H9 (cell line): ENCODE data around the gene CCDC187. TPM values are rescaled to one million over a fixed set of nuclear protein-coding genes. Genes with fewer than 3 reads are reported as not detected.

ENCODE experiments used
- DNase-seq: peaks from one replicate; pipeline ENCODE4 v3.0.0-alpha.2; 2017
- H2AFZ ChIP-seq: one replicate; pipeline ENCODE4 v1.6.1; 2013; ENCODE audit warnings: mild to moderate bottlenecking, low read length, control low read depth, moderate library complexity
- H2AK5ac ChIP-seq: 2 replicates; pipeline ENCODE4 v1.6.1; 2013; ENCODE audit warnings: low read length, control low read depth, mixed read lengths; ENCODE audit not compliant: insufficient read length
- H2BK120ac ChIP-seq: one replicate; pipeline ENCODE4 v1.6.1; 2013; ENCODE audit warnings: low read depth, mild to moderate bottlenecking, low read length, control low read depth, inconsistent platforms; ENCODE audit not compliant: poor library complexity, severe bottlenecking
- H2BK12ac ChIP-seq: 2 replicates; pipeline ENCODE4 v1.6.1; 2013; ENCODE audit warnings: low read length, control low read depth, mixed read lengths, low read depth; ENCODE audit not compliant: insufficient read length
- H2BK15ac ChIP-seq: 2 replicates; pipeline ENCODE4 v1.6.1; 2013; ENCODE audit warnings: low read depth, low read length, control low read depth
- H2BK20ac ChIP-seq: one replicate; pipeline ENCODE4 v1.6.1; 2013; ENCODE audit warnings: low read depth, mild to moderate bottlenecking, low read length, control low read depth, inconsistent platforms; ENCODE audit not compliant: poor library complexity, severe bottlenecking
- H2BK5ac ChIP-seq: 2 replicates; pipeline ENCODE4 v1.6.1; 2013; ENCODE audit warnings: low read length, control low read depth, mixed read lengths; ENCODE audit not compliant: insufficient read length
- H3K14ac ChIP-seq: 2 replicates; pipeline ENCODE4 v1.6.1; 2013; ENCODE audit warnings: low read length, control low read depth; ENCODE audit not compliant: insufficient read depth
- H3K18ac ChIP-seq: 2 replicates; pipeline ENCODE4 v1.6.1; 2013; ENCODE audit warnings: low read depth, mild to moderate bottlenecking, mixed read lengths, low read length, control low read depth; ENCODE audit not compliant: insufficient read length
- H3K23ac ChIP-seq: 2 replicates; pipeline ENCODE4 v1.6.1; 2013; ENCODE audit warnings: low read length, control low read depth, mixed read lengths, low read depth; ENCODE audit not compliant: insufficient read length
- H3K23me2 ChIP-seq: 2 replicates; pipeline ENCODE4 v1.6.1; 2013; ENCODE audit warnings: low read depth, mild to moderate bottlenecking, mixed read lengths, low read length, control low read depth; ENCODE audit not compliant: insufficient read length, poor library complexity, severe bottlenecking
- H3K27ac ChIP-seq: 2 replicates; pipeline ENCODE4 v1.5.1; 2013; ENCODE audit warnings: low read length, control low read depth, mixed read lengths, low read depth; ENCODE audit not compliant: insufficient read length
- H3K27me3 ChIP-seq: 2 replicates; pipeline ENCODE4 v1.6.1; 2013; ENCODE audit warnings: low read length, control low read depth, inconsistent platforms; ENCODE audit not compliant: insufficient read depth
- H3K4ac ChIP-seq: 2 replicates; pipeline ENCODE4 v1.6.1; 2013; ENCODE audit warnings: low read depth, mild to moderate bottlenecking, control low read depth, inconsistent platforms, low read length, moderate library complexity
- H3K4me1 ChIP-seq: 2 replicates; pipeline ENCODE4 v1.6.1; 2013; ENCODE audit warnings: low read length, control low read depth, inconsistent platforms; ENCODE audit not compliant: insufficient read depth
- H3K4me2 ChIP-seq: 2 replicates; pipeline ENCODE4 v1.6.1; 2013; ENCODE audit warnings: low read length, control low read depth, mixed read lengths; ENCODE audit not compliant: insufficient read length, insufficient read depth
- H3K56ac ChIP-seq: 2 replicates; pipeline ENCODE4 v1.6.1; 2013; ENCODE audit warnings: low read depth, mild to moderate bottlenecking, mixed read lengths, low read length, control low read depth; ENCODE audit not compliant: insufficient read length
- H3K79me1 ChIP-seq: 2 replicates; pipeline ENCODE4 v1.6.1; 2013; ENCODE audit warnings: low read depth, mild to moderate bottlenecking, moderate library complexity, low read length, control low read depth, inconsistent platforms; ENCODE audit not compliant: insufficient read depth, poor library complexity, severe bottlenecking
- H3K79me2 ChIP-seq: 2 replicates; pipeline ENCODE4 v1.6.1; 2013; ENCODE audit warnings: low read length, control low read depth, inconsistent platforms; ENCODE audit not compliant: insufficient read depth
- H3K9ac ChIP-seq: 2 replicates; pipeline ENCODE4 v1.6.1; 2013; ENCODE audit warnings: low read length, control low read depth, mixed read lengths; ENCODE audit not compliant: insufficient read length; ENCODE audit errors: extremely low read depth
- H3K9me3 ChIP-seq: one replicate; pipeline ENCODE4 v1.6.1; 2013; ENCODE audit warnings: low read depth, low read length, inconsistent platforms; ENCODE audit not compliant: control insufficient read depth
- H3T11ph ChIP-seq: one replicate; pipeline ENCODE4 v1.6.1; 2013; ENCODE audit warnings: mild to moderate bottlenecking, low read length, control low read depth, inconsistent platforms
- H4K20me1 ChIP-seq: one replicate; pipeline ENCODE4 v1.6.1; 2013; ENCODE audit not compliant: control insufficient read depth, insufficient read length, insufficient read depth
- H4K5ac ChIP-seq: 2 replicates; pipeline ENCODE4 v1.6.1; 2013; ENCODE audit warnings: low read depth, mild to moderate bottlenecking, mixed read lengths, low read length, control low read depth; ENCODE audit not compliant: insufficient read length
- H4K8ac ChIP-seq: replicated peaks from 2 replicates; pipeline ENCODE4 v1.6.1; 2013; ENCODE audit warnings: low read length, control low read depth, mixed read lengths, low read depth; ENCODE audit not compliant: insufficient read length
- H4K91ac ChIP-seq: 2 replicates; pipeline ENCODE4 v1.6.1; 2013; ENCODE audit warnings: low read depth, mild to moderate bottlenecking, moderate library complexity, mixed read lengths, low read length, control low read depth; ENCODE audit not compliant: insufficient read length
- H3K27ac Mint-ChIP-seq, 3 experiments: 2 replicates in 2 of 3; 3 replicates in 1 of 3; pipeline ENCODE4 v1.8.0; 2020 to 2021; ENCODE audit warnings: mixed read lengths in 3 of 3, mild to moderate bottlenecking in 1 of 3, moderate library complexity in 1 of 3
- H3K27me3 Mint-ChIP-seq: 2 replicates; pipeline ENCODE4 v1.8.0; 2021; ENCODE audit warnings: low read depth, mild to moderate bottlenecking, moderate library complexity, mixed read lengths
- H3K36me3 Mint-ChIP-seq, 3 experiments: 2 replicates in 2 of 3; 3 replicates in 1 of 3; pipeline ENCODE4 v1.8.0; 2020 to 2021; ENCODE audit warnings: low read depth in 3 of 3, mixed read lengths in 3 of 3; ENCODE audit not compliant: insufficient read depth in 1 of 3
- H3K4me1 Mint-ChIP-seq, 2 experiments: 2 replicates each; pipeline ENCODE4 v1.8.0; 2020; ENCODE audit warnings: mixed read lengths in 2 of 2
- H3K4me3 Mint-ChIP-seq, 2 experiments: 2 replicates in 1 of 2; 3 replicates in 1 of 2; pipeline ENCODE4 v1.8.0; 2020 to 2021; ENCODE audit warnings: mild to moderate bottlenecking in 2 of 2, mixed read lengths in 2 of 2, moderate library complexity in 1 of 2
- H3K9me3 Mint-ChIP-seq, 2 experiments: 2 replicates in 1 of 2; 3 replicates in 1 of 2; pipeline ENCODE4 v1.8.0; 2020; ENCODE audit warnings: mild to moderate bottlenecking in 2 of 2, mixed read lengths in 2 of 2, moderate library complexity in 1 of 2
- CTCF ChIP-seq: fragments of 200-600 bp; sonication (generic); conservative IDR thresholded peaks from 3 replicates; pipeline ENCODE4 v1.8.0; 2021; ENCODE audit warnings: antibody characterized with exemption, mild to moderate bottlenecking
- WGBS: extraction: QIAGEN DNeasy Blood & Tissue Kit; methylation state at CpG from one replicate; pipeline ENCODE4 v1.1.7; 2013; ENCODE audit warnings: missing lambda C conversion rate, low lambda C conversion rate, mixed read lengths; ENCODE audit not compliant: insufficient read length; ENCODE audit errors: extremely low coverage; 5-methylcytosine and 5-hydroxymethylcytosine counted together
- total RNA-seq: library from RNA; stranded (reverse); gene quantifications from 2 replicates; pipeline ENCODE4 v1.2.1, GENCODE V29; 2021

Gene CCDC187
- total RNA-seq, 1 experiment from 2014 or later, result 0.07 TPM

GRCh38 chr9:136299541-136299940 is 4.4 kb downstream of the CCDC187 start:
- Mint-ChIP-seq H3K9me3 (no peaks in the 10 kb centered on the region), H3K27me3 (no peaks in the 10 kb centered on the region), H3K4me1 (peaks cover 3% of the 10 kb centered on the region in 2 experiments; a peak in 3 of 4 replicates), H3K27ac (no peak overlapping the region), H3K4me3 (no peak overlapping the region), H3K36me3 (no peaks in the 10 kb centered on the region)
- no peak overlapping the region for H4K8ac ChIP-seq
- H2AK5ac ChIP-seq, result no peak overlapping the region
- H3K56ac ChIP-seq, result no peak overlapping the region
- no peak overlapping the region for H4K91ac ChIP-seq
- no peaks in the 10 kb centered on the region for H3K23me2 ChIP-seq
- no peak overlapping the region for H3K4me2 ChIP-seq
- no CpG with 5 or more reads among the region's 7 CpGs for WGBS
- H3T11ph ChIP-seq, result no peak overlapping the region
- no peak overlapping the region for H2BK12ac ChIP-seq
- no peak overlapping the region for H3K9ac ChIP-seq
- H2BK5ac ChIP-seq, result no peak overlapping the region
- H3K79me1 ChIP-seq, result no peaks in the 10 kb centered on the region
- H3K18ac ChIP-seq, result no peak overlapping the region
- H3K4ac ChIP-seq, result no peak overlapping the region
- H3K14ac ChIP-seq, result no peak overlapping the region
- no peak overlapping the region for H3K23ac ChIP-seq
- TF ChIP-seq CTCF, result no peak
- no peaks in the 10 kb centered on the region for H3K4me1 ChIP-seq
- no peak overlapping the region for H2BK120ac ChIP-seq
- H4K5ac ChIP-seq, result no peak overlapping the region
- no peaks in the 10 kb centered on the region for H4K20me1 ChIP-seq
- DNase-seq, result no peak
- no peak overlapping the region for H2BK20ac ChIP-seq
- no peaks in the 10 kb centered on the region for H3K9me3 ChIP-seq
- no peaks in the 10 kb centered on the region for H3K79me2 ChIP-seq
- no peak overlapping the region for H2AFZ ChIP-seq
- no peaks in the 10 kb centered on the region for H3K27me3 ChIP-seq
- H2BK15ac ChIP-seq, result no peak overlapping the region
- no peak overlapping the region for H3K27ac ChIP-seq
